ENCODE measurements around the gene DNM3. TPM values are rescaled to one million over a fixed set of nuclear protein-coding genes. Genes with fewer than 3 reads are reported as not detected.
"Not testable (repeated sequence)": the region's sequence is repeated elsewhere in the genome, so short reads cannot be mapped to it uniquely, and the experiment has no call there.

Gene DNM3
- total RNA-seq, 1 experiment from 2014 or later = 3.1 TPM

- no peak for DNase-seq (ENCODE audit: low read depth)
These were observed 435.0 kb downstream of the DNM3 start for GRCh38 chr1:172276120-172276818.

GRCh38 chr1:172277275-172277674 lies 436.0 kb downstream of the DNM3 start:
- DNase-seq (ENCODE audit: low read depth) = no peak

- no peak for DNase-seq (ENCODE audit: low read depth)
These were observed 436.7 kb downstream of the DNM3 start for GRCh38 chr1:172277989-172278388.

GRCh38 chr1:172278478-172278877 lies 437.2 kb downstream of the DNM3 start:
- peak; percentile 77 for DNase-seq (ENCODE audit: low read depth)

GRCh38 chr1:172279939-172280636 lies 438.8 kb downstream of the DNM3 start:
- DNase-seq (ENCODE audit: low read depth) = peak; percentile 46

GRCh38 chr1:172283766-172284165 lies 442.5 kb downstream of the DNM3 start:
- no peak for DNase-seq (ENCODE audit: low read depth)

GRCh38 chr1:172286629-172287076 lies 445.4 kb downstream of the DNM3 start:
- DNase-seq (ENCODE audit: low read depth) = peak; percentile 98

GRCh38 chr1:172287208-172287607 lies 445.9 kb downstream of the DNM3 start:
- peak; percentile 77 for DNase-seq (ENCODE audit: low read depth)

GRCh38 chr1:172288581-172288980 lies 447.3 kb downstream of the DNM3 start:
- DNase-seq (ENCODE audit: low read depth) = no peak

GRCh38 chr1:172289448-172289847 lies 448.1 kb downstream of the DNM3 start:
- DNase-seq (ENCODE audit: low read depth) = no peak

GRCh38 chr1:172292840-172293239 lies 451.5 kb downstream of the DNM3 start:
- no peak for DNase-seq (ENCODE audit: low read depth)

GRCh38 chr1:172293429-172293828 lies 452.1 kb downstream of the DNM3 start:
- DNase-seq (ENCODE audit: low read depth) = peak; percentile 57

GRCh38 chr1:172298141-172298540 lies 456.8 kb downstream of the DNM3 start:
- DNase-seq (ENCODE audit: low read depth) = no peak

GRCh38 chr1:172298911-172299310 lies 457.6 kb downstream of the DNM3 start:
- no peak for DNase-seq (ENCODE audit: low read depth)

GRCh38 chr1:172299515-172299914 lies 458.2 kb downstream of the DNM3 start:
- DNase-seq (ENCODE audit: low read depth) = no peak

GRCh38 chr1:172307508-172307907 lies 466.2 kb downstream of the DNM3 start:
- DNase-seq (ENCODE audit: low read depth) = not testable (repeated sequence)

- DNase-seq (ENCODE audit: low read depth) = no peak
These were observed 466.8 kb downstream of the DNM3 start for GRCh38 chr1:172308142-172308541.

GRCh38 chr1:172308577-172308976 lies 467.3 kb downstream of the DNM3 start:
- no peak for DNase-seq (ENCODE audit: low read depth)

GRCh38 chr1:172320733-172321132 lies 479.4 kb downstream of the DNM3 start:
- peak; percentile 77 for DNase-seq (ENCODE audit: low read depth)

GRCh38 chr1:172321451-172321850 lies 480.2 kb downstream of the DNM3 start:
- DNase-seq (ENCODE audit: low read depth) = peak; percentile 68

- DNase-seq (ENCODE audit: low read depth) = peak; percentile 96
These were observed 481.1 kb downstream of the DNM3 start for GRCh38 chr1:172322219-172323061.

GRCh38 chr1:172323686-172324085 lies 482.4 kb downstream of the DNM3 start:
- DNase-seq (ENCODE audit: low read depth) = no peak

Measured in M059J (cell line).